ENCODE results near the gene DAPP1. TPM values are rescaled to one million over a fixed set of nuclear protein-coding genes. Genes with fewer than 3 reads are reported as not detected.

The DAPP1 gene
- total and polyA plus RNA-seq, 2 of the 4 experiments (the other 2 are of a cell fraction): not detected

GRCh38 chr4:99917575-99917974, 100.9 kb downstream of the DAPP1 start:
- H2AK9ac ChIP-seq (replicated peaks; ENCODE audit: low read depth, low read length, poor library complexity): no peak overlapping the region
- in situ Hi-C loops (cut with MboI; ENCODE audit: low sequenced_read_pairs) (no loop called here), intact Hi-C loops (cut with micrococcal nuclease) (no loop called here), dilution Hi-C loops (cut with HindIII; ENCODE audit: low sequenced_read_pairs, unreplicated experiment) (no loop called here)
- H2BK15ac ChIP-seq (ENCODE audit: low read depth, low read length): no peak overlapping the region
- H4K8ac ChIP-seq (ENCODE audit: low read depth in 2 of 2, low read length in 2 of 2): no peak overlapping the region
- H4K91ac ChIP-seq (ENCODE audit: insufficient read depth, low read depth, low read length): no peak overlapping the region
- ChIA-PET POLR2A (ENCODE audit: unreplicated experiment) (no interaction called here), CTCF (no interaction called here)
- TSS peak; percentile 2 for BruUV-seq (replicated peaks)
- no peak overlapping the region for H3K4me3 ChIP-seq (ENCODE audit: insufficient read depth, low read depth, low read length)
- no CpG with 5 or more reads among the region's 3 CpGs for WGBS, 2 experiments (ENCODE audit: extremely low coverage in 2 of 2, insufficient read length in 1 of 2)
- H3K36me3 ChIP-seq (ENCODE audit: control insufficient read depth, insufficient read depth, low read length): peaks cover 13% of the 10 kb centered on the region
- H2AK5ac ChIP-seq (ENCODE audit: low read depth, low read length): no peak overlapping the region
- H2BK20ac ChIP-seq (ENCODE audit: low read depth, low read length): no peak overlapping the region
- 0 out of 2 replicates have a peak, but pooled peaks cover 4% of the 10 kb centered on the region for H3K9me1 ChIP-seq (ENCODE audit: insufficient read depth, low read length)
- H3K9ac ChIP-seq (ENCODE audit: low read depth, low read length): no peak overlapping the region
- no peak overlapping the region for H3K18ac ChIP-seq (ENCODE audit: low read depth, low read length)
- H3K27ac ChIP-seq (ENCODE audit: insufficient read depth, low read length): no peak overlapping the region
- no peak overlapping the region for H2AFZ ChIP-seq (replicated peaks; ENCODE audit: low read length, poor library complexity)
- H2BK5ac ChIP-seq (ENCODE audit: low read depth, low read length, poor library complexity, severe bottlenecking): no peak overlapping the region
- no peaks in the 10 kb centered on the region for H3K9me3 ChIP-seq (ENCODE audit: control insufficient read depth, insufficient read depth, low read length)
- H4K5ac ChIP-seq (ENCODE audit: low read depth, low read length): no peak overlapping the region
- TF ChIP-seq RAD21 (IDR thresholded peaks at IDR 0.05; ENCODE audit: low read length) (no peak), USF2 (IDR thresholded peaks at IDR 0.05; ENCODE audit: low read depth, low read length) (no peak), CEBPB (IDR thresholded peaks at IDR 0.05; ENCODE audit: low read depth, low read length) (no peak), SMC3 (IDR thresholded peaks at IDR 0.05; ENCODE audit: low read depth, low read length) (no peak), BHLHE40 (IDR thresholded peaks at IDR 0.05; ENCODE audit: low read depth, low read length) (no peak), MAZ (IDR thresholded peaks at IDR 0.05; ENCODE audit: borderline replicate concordance, low read depth, low read length) (no peak), MAFK (IDR thresholded peaks at IDR 0.05; ENCODE audit: low read depth, low read length) (no peak), NFE2L2 (IDR thresholded peaks at IDR 0.05; ENCODE audit: low read depth, low read length) (no peak), RCOR1 (IDR thresholded peaks at IDR 0.05; ENCODE audit: insufficient replicate concordance, low read length) (no peak), MXI1 (IDR thresholded peaks at IDR 0.05; ENCODE audit: borderline replicate concordance, low read depth, low read length) (no peak), RFX5 (IDR thresholded peaks at IDR 0.05; ENCODE audit: low read depth, low read length) (no peak), CTCF (conservative IDR thresholded peaks at IDR 0.05; ENCODE audit: low read depth, low read length) (no peak), CHD1 (IDR thresholded peaks at IDR 0.05; ENCODE audit: low read depth, low read length) (no peak), POLR2A (IDR thresholded peaks at IDR 0.05; ENCODE audit: low read depth, low read length) (no peak)
- H3K4ac ChIP-seq (ENCODE audit: low read depth, low read length): no peak overlapping the region
- no peak overlapping the region for H3K23ac ChIP-seq (ENCODE audit: low read depth, low read length)
- DNase-seq (no peak), ATAC-seq (ENCODE audit: low read depth) (no peak)
- H3K4me2 ChIP-seq (ENCODE audit: low read depth, low read length): no peak overlapping the region
- no peak overlapping the region for H2BK120ac ChIP-seq (ENCODE audit: low read depth, low read length)
- H3K14ac ChIP-seq (replicated peaks; ENCODE audit: low read depth, low read length): no peak overlapping the region
- H3K27me3 ChIP-seq (ENCODE audit: control insufficient read depth, insufficient read depth, low read length): no peaks in the 10 kb centered on the region
- no peaks in the 10 kb centered on the region for H4K20me1 ChIP-seq (ENCODE audit: insufficient read depth, low read length)
- H3K79me1 ChIP-seq (ENCODE audit: low read depth in 1 of 2, low read length in 2 of 2): peaks cover 9% of the 10 kb centered on the region in 2 experiments
- H3K56ac ChIP-seq (ENCODE audit: extremely low read depth, insufficient read depth, low read length): no peak overlapping the region
- H3K4me1 ChIP-seq (ENCODE audit: control insufficient read depth, insufficient read depth, low read length): no peaks in the 10 kb centered on the region
